Glomerular endothelial cell (primary cell): Measurements from ENCODE around the gene CBX8. TPM values are rescaled to one million over a fixed set of nuclear protein-coding genes. Genes with fewer than 3 reads are reported as not detected.

Experiments used
- total RNA-seq: library from RNA; depleted of rRNA; stranded (reverse); fragments of >200 nt; gene quantifications from 2 replicates; pipeline ENCODE4 v1.2.3, GENCODE V29; 2015

Gene CBX8
- total RNA-seq, 1 donor from 2014 or later: 2.1 TPM

Other genes with a start within 250 kb of the CBX8 start
- not detected in 2 replicates for gene RBFOX3, start 186.0 kb downstream of the CBX8 start, total RNA-seq
- not detected in 2 replicates for gene ENPP7, start 66.1 kb downstream of the CBX8 start, total RNA-seq
- 15.8 and 19.9 TPM in 2 replicates for gene CBX2, start 18.9 kb downstream of the CBX8 start, total RNA-seq
- 11.4 and 16.5 TPM in 2 replicates for gene CBX4, start 42.4 kb upstream of the CBX8 start, total RNA-seq
- 30.5 and 35.8 TPM in 2 replicates for gene TBC1D16, start 238.8 kb upstream of the CBX8 start, total RNA-seq
- gene CCDC40, start 239.6 kb upstream of the CBX8 start, total RNA-seq: 2.6 and 4.9 TPM in 2 replicates